HCT116 (cell line): ENCODE results near the gene JDP2. TPM values are rescaled to one million over a fixed set of nuclear protein-coding genes. Genes with fewer than 3 reads are reported as not detected.

Source experiments
- ATAC-seq: fragments of 200-7000 bp; cut with Tn5 transposase; 2 replicates; pipeline ENCODE4 v1.9.1; 2020; ENCODE audit warnings: mild to moderate bottlenecking, moderate library complexity
- BruUV-seq: library from RNA; stranded (reverse); fragments of 400-500 nt; replicated peaks from 2 replicates; lab custom pipeline; 2021; lab: Mats Ljungman, UMichigan
- CTCF ChIA-PET: fragments of 300-600 bp; sonication (Branson Sonifier 250); formaldehyde crosslinking; loops from one replicate; lab custom pipeline; 2021; ENCODE audit warnings: antibody characterized with exemption; lab: Charles Lee
- POLR2A ChIA-PET: fragments of 300-600, 350-600 bp; sonication (Branson Sonifier 250); formaldehyde crosslinking; loops from one replicate; lab custom pipeline; 2021; ENCODE audit warnings: antibody characterized with exemption; lab: Charles Lee
- RAD21 ChIA-PET, 2 experiments: fragments of 300-600 bp; sonication (Branson Sonifier 250); formaldehyde crosslinking; loops; one replicate each; lab custom pipeline; 2023; ENCODE audit warnings: low total read pairs in 2 of 2; ENCODE audit not compliant: uncharacterized antibody in 2 of 2, unreplicated experiment in 2 of 2, low non-redundant PET in 1 of 2; lab: Charles Lee
- DNase-seq: peaks from one replicate; pipeline ENCODE4 v3.0.0-alpha.2; 2010; ENCODE audit warnings: low read depth, low spot score
- H2AFZ ChIP-seq: fragments of 200-600 bp; shearing (Covaris generic), sonication (generic); 2 replicates; pipeline ENCODE4 v1.6.1; 2017; ENCODE audit warnings: low read depth, mixed run types, mixed read lengths, antibody characterized with exemption, low read length; ENCODE audit not compliant: poor library complexity, severe bottlenecking
- H3K27ac ChIP-seq: 2 replicates; pipeline ENCODE4 v1.5.1; 2012; ENCODE audit warnings: low read depth, low read length
- H3K27me3 ChIP-seq: fragments of 200-600 bp; sonication (generic); 2 replicates; pipeline ENCODE4 v1.6.1; 2016; ENCODE audit warnings: mixed run types, low read length, mixed read lengths; ENCODE audit not compliant: insufficient read depth
- H3K36me3 ChIP-seq, 2 experiments: fragments of 200-500 bp in 1 of 2; fragments of 200-600 bp in 1 of 2; sonication (Bioruptor generic) in 1 of 2; sonication (generic) in 1 of 2; 2 replicates each; pipeline versions ENCODE4 v1.5.1 to v1.6.1; 2014 to 2016; ENCODE audit warnings: low read length in 2 of 2, inconsistent platforms in 1 of 2, mixed read lengths in 1 of 2, mixed run types in 1 of 2; ENCODE audit not compliant: insufficient read depth in 2 of 2, control insufficient read depth in 1 of 2
- H3K4me1 ChIP-seq, 2 experiments: fragments of 200-600 bp in 1 of 2; sonication (generic) in 1 of 2; 2 replicates each; pipeline versions ENCODE4 v1.5.1 to v1.6.1; 2012 to 2017; ENCODE audit warnings: low read length in 2 of 2, inconsistent platforms in 1 of 2, mild to moderate bottlenecking in 1 of 2, mixed read lengths in 1 of 2, mixed run types in 1 of 2, moderate library complexity in 1 of 2; ENCODE audit not compliant: insufficient read depth in 2 of 2, control insufficient read depth in 1 of 2
- H3K4me2 ChIP-seq: fragments of 200-600 bp; sonication (generic); 2 replicates; pipeline ENCODE4 v1.6.1; 2017; ENCODE audit warnings: mixed run types, low read length, mixed read lengths
- H3K4me3 ChIP-seq, 2 experiments: fragments of 200-600 bp in 1 of 2; sonication (generic) in 1 of 2; replicated peaks in 1 of 2; 2 replicates each; pipeline ENCODE4 v1.5.1; 2011 to 2016; ENCODE audit warnings: low read length in 2 of 2, control low read depth in 1 of 2, low read depth in 1 of 2, mild to moderate bottlenecking in 1 of 2, mixed read lengths in 1 of 2, mixed run types in 1 of 2
- H3K79me2 ChIP-seq: fragments of 200-600 bp; sonication (generic); 2 replicates; pipeline ENCODE4 v1.6.1; 2017; ENCODE audit warnings: mild to moderate bottlenecking, mixed run types, low read length, moderate library complexity, mixed read lengths; ENCODE audit not compliant: insufficient read depth
- H3K9ac ChIP-seq: fragments of 200-600 bp; sonication (generic); 2 replicates; pipeline ENCODE4 v1.6.1; 2016; ENCODE audit warnings: low read length, mixed read lengths
- H3K9me2 ChIP-seq: fragments of 200-600 bp; sonication (generic), shearing (Covaris generic); 2 replicates; pipeline ENCODE4 v1.6.1; 2017; ENCODE audit warnings: mixed run types, mild to moderate bottlenecking, moderate library complexity; ENCODE audit not compliant: insufficient read depth
- H3K9me3 ChIP-seq, 2 experiments: fragments of 200-500 bp in 1 of 2; fragments of 200-600 bp in 1 of 2; sonication (Bioruptor generic) in 1 of 2; sonication (generic) in 1 of 2; 2 replicates each; pipeline ENCODE4 v1.6.1; 2014 to 2017; ENCODE audit warnings: low read length in 2 of 2, mixed read lengths in 2 of 2, inconsistent platforms in 1 of 2, low read depth in 1 of 2, mild to moderate bottlenecking in 1 of 2, mixed run types in 1 of 2, moderate library complexity in 1 of 2; ENCODE audit not compliant: control insufficient read depth in 1 of 2, insufficient read depth in 1 of 2
- H4K20me1 ChIP-seq: fragments of 200-600 bp; sonication (generic), shearing (Covaris generic); 2 replicates; pipeline ENCODE4 v1.6.1; 2017; ENCODE audit warnings: mixed run types, mild to moderate bottlenecking, moderate library complexity; ENCODE audit not compliant: insufficient read depth
- CBX3 ChIP-seq: IDR thresholded peaks from 2 replicates; pipeline ENCODE4 v1.6.1; 2012; ENCODE audit warnings: low read depth
- EGR1 ChIP-seq: IDR thresholded peaks from 2 replicates; pipeline ENCODE4 v1.6.1; 2012; ENCODE audit warnings: low read depth
- ELF1 ChIP-seq: IDR thresholded peaks from 2 replicates; pipeline ENCODE4 v1.6.1; 2012; ENCODE audit warnings: low read depth, borderline replicate concordance
- EZH2 ChIP-seq: fragments of 200-600 bp; sonication (generic); IDR thresholded peaks from 2 replicates; pipeline ENCODE4 v1.6.1; 2017; ENCODE audit warnings: antibody characterized with exemption, mixed run types
- FOSL1 ChIP-seq: IDR thresholded peaks from 2 replicates; pipeline ENCODE4 v1.6.1; 2012; ENCODE audit warnings: low read depth
- JUND ChIP-seq: IDR thresholded peaks from 2 replicates; pipeline ENCODE4 v1.6.1; 2012
- POLR2A ChIP-seq: IDR thresholded peaks from 2 replicates; pipeline ENCODE4 v1.7.0; 2011; ENCODE audit warnings: borderline replicate concordance; ENCODE audit not compliant: insufficient read depth, insufficient read length; ENCODE audit errors: extremely low read depth
- POLR2AphosphoS5 ChIP-seq: IDR thresholded peaks from 2 replicates; pipeline ENCODE4 v1.6.1; 2011; ENCODE audit warnings: mild to moderate bottlenecking, low read depth, low read length, moderate library complexity
- SRF ChIP-seq: IDR thresholded peaks from 2 replicates; pipeline ENCODE4 v1.6.1; 2012; ENCODE audit warnings: low read depth
- TCF7L2 ChIP-seq: IDR thresholded peaks from 2 replicates; pipeline ENCODE4 v1.7.0; 2011; ENCODE audit warnings: borderline replicate concordance, inconsistent platforms; ENCODE audit not compliant: insufficient read depth, insufficient read length; ENCODE audit errors: extremely low read depth
- ZFX ChIP-seq: fragments of 450-650 bp; IDR thresholded peaks from 2 replicates; pipeline ENCODE4 v1.6.1; 2017
- intact Hi-C: fragments of 100-400 bp; cut with micrococcal nuclease; formaldehyde crosslinking; loops from 2 replicates; pipeline ENCODE4 v1.10.0; 2022
- total RNA-seq: library from RNA; stranded (reverse); gene quantifications from one replicate; pipeline ENCODE4 v1.2.1, GENCODE V29; 2021; ENCODE audit not compliant: unreplicated experiment
- TF ChIP-seq, protein P1 (sequence below): IDR thresholded peaks from 2 replicates; pipeline ENCODE4 v1.6.1; 2012; ENCODE audit warnings: low read depth
- TF ChIP-seq, protein P2 (sequence below): IDR thresholded peaks from 2 replicates; pipeline ENCODE4 v1.6.1; 2012
- TF ChIP-seq, protein P3 (sequence below), 3 experiments: fragments of 200-600 bp in 1 of 3; sonication (generic) in 1 of 3; IDR thresholded peaks in 2 of 3; conservative IDR thresholded peaks in 1 of 3; 2 replicates each; pipeline ENCODE4 v1.5.1; 2012 to 2017; ENCODE audit warnings: low read depth in 2 of 3, low read length in 2 of 3, antibody characterized with exemption in 1 of 3, borderline replicate concordance in 1 of 3, control low read depth in 1 of 3, mild to moderate bottlenecking in 1 of 3, mixed read lengths in 1 of 3, mixed run types in 1 of 3, moderate library complexity in 1 of 3; ENCODE audit not compliant: insufficient read depth in 1 of 3
- TF ChIP-seq, protein P4 (sequence below): IDR thresholded peaks from 2 replicates; pipeline ENCODE4 v1.6.1; 2012

Gene JDP2
- total RNA-seq, 1 experiment from 2014 or later: 25.4 TPM

DNA sequence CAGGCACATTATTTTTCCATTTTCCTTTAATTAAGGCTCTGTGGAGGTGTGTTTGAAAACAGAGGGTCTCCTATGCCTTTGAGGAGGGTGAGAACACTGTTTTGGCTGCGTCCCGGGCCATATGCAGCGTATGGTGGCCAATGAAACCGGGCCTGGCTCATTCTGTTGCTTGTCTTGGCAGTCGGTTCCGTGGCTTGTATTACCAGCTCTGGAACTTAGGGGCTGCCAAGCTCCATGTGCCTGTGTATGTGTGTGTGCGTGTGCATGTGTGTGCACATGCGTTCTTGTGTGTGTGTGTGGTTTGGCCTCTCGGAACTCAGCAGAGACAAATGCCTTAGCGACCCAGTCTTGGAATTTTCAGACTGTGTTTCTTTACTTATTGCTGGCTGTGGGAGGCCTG, 2.7 kb downstream of the JDP2 start:
- DNase-seq (no peak), ATAC-seq (no peak)
- Histone ChIP-seq H3K27ac (no peak overlapping the region), H3K4me1 (peaks cover 25 to 29% of the 10 kb centered on the region in 2 experiments), H4K20me1 (no peaks in the 10 kb centered on the region), H3K9me2 (no peaks in the 10 kb centered on the region), H3K79me2 (no peaks in the 10 kb centered on the region), H2AFZ (no peak overlapping the region), H3K36me3 (0 out of 4 replicates have a peak, but pooled peaks cover 0 to 2% of the 10 kb centered on the region in 2 experiments), H3K9me3 (no peaks in the 10 kb centered on the region), H3K27me3 (no peaks in the 10 kb centered on the region), H3K4me2 (no peak overlapping the region), H3K4me3 (no peak overlapping the region), H3K9ac (no peak overlapping the region)
- intact Hi-C loops: no loop called here
- TF ChIP-seq ZFX (no peak), CBX3 (no peak), POLR2AphosphoS5 (no peak), FOSL1 (no peak), TCF7L2 (no peak), EZH2 (no peak), POLR2A (no peak), ELF1 (no peak), JUND (no peak), EGR1 (no peak), SRF (no peak)
- TF ChIP-seq, protein P1, sequence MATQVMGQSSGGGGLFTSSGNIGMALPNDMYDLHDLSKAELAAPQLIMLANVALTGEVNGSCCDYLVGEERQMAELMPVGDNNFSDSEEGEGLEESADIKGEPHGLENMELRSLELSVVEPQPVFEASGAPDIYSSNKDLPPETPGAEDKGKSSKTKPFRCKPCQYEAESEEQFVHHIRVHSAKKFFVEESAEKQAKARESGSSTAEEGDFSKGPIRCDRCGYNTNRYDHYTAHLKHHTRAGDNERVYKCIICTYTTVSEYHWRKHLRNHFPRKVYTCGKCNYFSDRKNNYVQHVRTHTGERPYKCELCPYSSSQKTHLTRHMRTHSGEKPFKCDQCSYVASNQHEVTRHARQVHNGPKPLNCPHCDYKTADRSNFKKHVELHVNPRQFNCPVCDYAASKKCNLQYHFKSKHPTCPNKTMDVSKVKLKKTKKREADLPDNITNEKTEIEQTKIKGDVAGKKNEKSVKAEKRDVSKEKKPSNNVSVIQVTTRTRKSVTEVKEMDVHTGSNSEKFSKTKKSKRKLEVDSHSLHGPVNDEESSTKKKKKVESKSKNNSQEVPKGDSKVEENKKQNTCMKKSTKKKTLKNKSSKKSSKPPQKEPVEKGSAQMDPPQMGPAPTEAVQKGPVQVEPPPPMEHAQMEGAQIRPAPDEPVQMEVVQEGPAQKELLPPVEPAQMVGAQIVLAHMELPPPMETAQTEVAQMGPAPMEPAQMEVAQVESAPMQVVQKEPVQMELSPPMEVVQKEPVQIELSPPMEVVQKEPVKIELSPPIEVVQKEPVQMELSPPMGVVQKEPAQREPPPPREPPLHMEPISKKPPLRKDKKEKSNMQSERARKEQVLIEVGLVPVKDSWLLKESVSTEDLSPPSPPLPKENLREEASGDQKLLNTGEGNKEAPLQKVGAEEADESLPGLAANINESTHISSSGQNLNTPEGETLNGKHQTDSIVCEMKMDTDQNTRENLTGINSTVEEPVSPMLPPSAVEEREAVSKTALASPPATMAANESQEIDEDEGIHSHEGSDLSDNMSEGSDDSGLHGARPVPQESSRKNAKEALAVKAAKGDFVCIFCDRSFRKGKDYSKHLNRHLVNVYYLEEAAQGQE: no peak
- TF ChIP-seq, protein P2, sequence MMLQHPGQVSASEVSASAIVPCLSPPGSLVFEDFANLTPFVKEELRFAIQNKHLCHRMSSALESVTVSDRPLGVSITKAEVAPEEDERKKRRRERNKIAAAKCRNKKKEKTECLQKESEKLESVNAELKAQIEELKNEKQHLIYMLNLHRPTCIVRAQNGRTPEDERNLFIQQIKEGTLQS: no peak
- TF ChIP-seq, protein P3, sequence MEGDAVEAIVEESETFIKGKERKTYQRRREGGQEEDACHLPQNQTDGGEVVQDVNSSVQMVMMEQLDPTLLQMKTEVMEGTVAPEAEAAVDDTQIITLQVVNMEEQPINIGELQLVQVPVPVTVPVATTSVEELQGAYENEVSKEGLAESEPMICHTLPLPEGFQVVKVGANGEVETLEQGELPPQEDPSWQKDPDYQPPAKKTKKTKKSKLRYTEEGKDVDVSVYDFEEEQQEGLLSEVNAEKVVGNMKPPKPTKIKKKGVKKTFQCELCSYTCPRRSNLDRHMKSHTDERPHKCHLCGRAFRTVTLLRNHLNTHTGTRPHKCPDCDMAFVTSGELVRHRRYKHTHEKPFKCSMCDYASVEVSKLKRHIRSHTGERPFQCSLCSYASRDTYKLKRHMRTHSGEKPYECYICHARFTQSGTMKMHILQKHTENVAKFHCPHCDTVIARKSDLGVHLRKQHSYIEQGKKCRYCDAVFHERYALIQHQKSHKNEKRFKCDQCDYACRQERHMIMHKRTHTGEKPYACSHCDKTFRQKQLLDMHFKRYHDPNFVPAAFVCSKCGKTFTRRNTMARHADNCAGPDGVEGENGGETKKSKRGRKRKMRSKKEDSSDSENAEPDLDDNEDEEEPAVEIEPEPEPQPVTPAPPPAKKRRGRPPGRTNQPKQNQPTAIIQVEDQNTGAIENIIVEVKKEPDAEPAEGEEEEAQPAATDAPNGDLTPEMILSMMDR (IDR thresholded peaks at IDR 0.05 in 2 of 3, conservative IDR thresholded peaks at IDR 0.05 in 1 of 3; ENCODE audit: borderline replicate concordance in 1 of 3, insufficient read depth in 1 of 3, low read depth in 2 of 3, low read length in 2 of 3): no peak
- TF ChIP-seq, protein P4, sequence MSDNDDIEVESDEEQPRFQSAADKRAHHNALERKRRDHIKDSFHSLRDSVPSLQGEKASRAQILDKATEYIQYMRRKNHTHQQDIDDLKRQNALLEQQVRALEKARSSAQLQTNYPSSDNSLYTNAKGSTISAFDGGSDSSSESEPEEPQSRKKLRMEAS: no peak
- CTCF ChIA-PET: interaction anchor here (1.8 kb wide), 1 partner anchor 131 kb away, joined by 5 read pairs; no protein-coding TSS in a partner anchor
- no TSS peak for BruUV-seq
- POLR2A ChIA-PET: no interaction called here
- RAD21 ChIA-PET: no interaction called here
